Stimulated activated CD4-positive, alpha-beta T cell treated with anti-CD3 and anti-CD28 coated beads, Interleukin-1b, Interleukin-23, amount 100 ng/mL, for 24 hours (primary cell): ENCODE results near the gene AREL1.

Source experiments
- DNase-seq, 4 experiments: peaks; one replicate each; pipeline ENCODE4 v3.0.0-alpha.2; 2020; ENCODE audit warnings: low read depth in 4 of 4, low spot score in 1 of 4

Gene AREL1

DNA sequence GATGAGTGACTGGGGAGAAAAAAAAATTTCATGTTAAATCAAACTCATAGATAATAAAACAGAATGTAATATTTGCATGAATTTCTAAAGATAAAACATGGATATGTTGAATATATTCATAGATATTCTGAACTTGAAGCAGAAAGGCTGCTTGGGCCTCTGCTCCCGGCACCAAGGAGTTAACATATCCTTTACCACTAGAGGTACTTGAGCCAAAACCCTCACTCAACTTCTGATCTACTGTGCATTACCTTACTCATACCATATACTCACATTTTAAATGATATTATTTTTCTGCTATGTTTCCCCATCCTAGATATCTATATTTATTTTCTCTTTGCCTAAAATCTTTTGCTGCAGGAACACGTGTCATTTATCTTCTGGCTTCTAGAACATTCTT is 14.9 kb downstream of the AREL1 start:
- DNase-seq = no peak

DNA sequence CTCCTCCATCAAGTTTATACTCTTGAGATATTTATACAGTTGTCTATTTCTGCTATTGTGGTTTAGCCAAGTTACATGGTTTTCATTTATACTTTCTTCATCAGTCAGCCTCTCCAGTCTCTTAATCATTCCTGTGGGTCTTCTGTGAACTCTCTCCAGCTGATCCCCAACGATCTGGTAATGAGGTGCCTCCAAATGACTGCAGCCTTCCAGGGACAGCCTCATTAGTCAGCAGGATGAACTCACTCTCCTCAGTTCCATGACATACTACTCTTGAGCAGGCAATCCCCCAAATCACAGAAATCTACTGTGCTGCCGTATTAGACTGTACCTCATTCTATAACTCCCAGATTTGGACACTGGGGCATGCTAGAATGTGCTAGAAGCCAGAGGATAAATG is 15.3 kb downstream of the AREL1 start:
- no peak for DNase-seq

DNA sequence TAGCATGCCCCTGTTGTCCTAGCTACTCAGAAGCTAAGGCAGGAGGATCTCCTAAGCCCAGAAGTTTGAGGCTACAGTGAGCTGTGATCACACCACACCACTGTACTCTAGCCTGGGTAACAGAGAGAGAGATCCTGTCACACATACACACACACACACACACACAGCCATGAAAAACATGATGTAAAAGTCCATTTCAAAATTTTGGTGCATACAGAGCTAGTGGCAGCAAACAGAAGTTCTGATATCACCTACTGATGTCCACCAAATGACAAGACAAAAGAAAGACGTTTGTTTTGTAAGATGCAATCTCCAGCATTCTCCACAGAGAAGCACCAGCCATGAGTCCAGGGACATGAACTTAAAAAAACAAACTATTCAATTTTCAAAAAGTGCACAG is 15.9 kb downstream of the AREL1 start:
- DNase-seq = no peak

DNA sequence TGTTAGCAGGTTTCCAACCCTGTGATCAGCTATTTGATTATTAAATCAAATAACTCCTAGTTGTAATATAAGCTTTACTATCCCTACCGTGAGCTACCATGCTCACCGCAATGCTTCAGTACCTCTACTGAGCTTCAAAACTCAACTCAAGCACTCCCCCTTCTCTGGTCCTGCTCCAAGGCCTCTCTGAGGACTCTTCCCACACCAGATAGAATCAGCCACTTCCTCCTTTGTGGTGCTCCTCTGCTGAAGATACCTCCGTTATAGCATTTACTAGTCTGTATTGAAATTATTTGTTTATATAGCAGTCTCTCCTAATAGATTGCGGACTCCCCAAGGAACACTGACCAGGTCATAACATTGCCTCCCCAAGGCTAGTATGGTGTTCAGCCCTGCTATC is 17.5 kb downstream of the AREL1 start:
- DNase-seq = no peak

DNA sequence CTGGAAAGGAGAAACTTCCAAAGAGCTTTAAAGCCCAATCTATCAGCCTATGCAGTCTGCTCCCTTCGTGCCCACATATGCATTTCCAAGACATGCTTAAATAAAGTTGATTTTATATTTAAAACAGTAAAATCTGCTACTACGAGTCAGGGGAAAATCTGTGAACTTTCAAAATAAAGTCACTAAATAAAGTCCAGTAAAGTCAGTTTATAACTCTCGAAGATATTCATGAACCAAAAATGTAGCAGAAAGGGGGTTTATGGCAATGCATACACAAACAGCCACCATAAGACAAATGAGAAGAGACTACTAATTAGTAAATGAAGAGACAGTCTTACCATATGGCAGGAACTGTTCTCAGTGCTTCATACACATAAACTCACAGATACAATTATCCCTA is 19.7 kb downstream of the AREL1 start:
- DNase-seq = no peak

DNA sequence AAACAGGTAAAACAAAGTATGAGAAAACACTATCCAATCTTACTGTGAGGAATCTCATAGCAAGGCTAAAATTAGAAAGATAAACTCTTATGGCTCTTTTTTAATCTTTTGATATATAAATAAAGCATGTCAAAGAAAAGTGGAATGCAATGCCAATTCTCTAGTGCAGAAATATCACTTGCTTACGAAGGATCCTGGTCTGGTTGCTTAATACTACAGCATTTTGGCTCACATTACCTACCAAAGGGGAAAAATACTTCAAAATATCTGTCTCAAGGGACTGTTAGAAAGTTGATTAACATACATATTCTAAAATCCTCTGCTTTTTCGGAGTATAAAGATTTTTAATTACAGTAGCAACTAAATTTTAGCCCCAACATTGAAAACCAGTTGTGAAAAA is 21.4 kb downstream of the AREL1 start:
- DNase-seq = no peak

DNA sequence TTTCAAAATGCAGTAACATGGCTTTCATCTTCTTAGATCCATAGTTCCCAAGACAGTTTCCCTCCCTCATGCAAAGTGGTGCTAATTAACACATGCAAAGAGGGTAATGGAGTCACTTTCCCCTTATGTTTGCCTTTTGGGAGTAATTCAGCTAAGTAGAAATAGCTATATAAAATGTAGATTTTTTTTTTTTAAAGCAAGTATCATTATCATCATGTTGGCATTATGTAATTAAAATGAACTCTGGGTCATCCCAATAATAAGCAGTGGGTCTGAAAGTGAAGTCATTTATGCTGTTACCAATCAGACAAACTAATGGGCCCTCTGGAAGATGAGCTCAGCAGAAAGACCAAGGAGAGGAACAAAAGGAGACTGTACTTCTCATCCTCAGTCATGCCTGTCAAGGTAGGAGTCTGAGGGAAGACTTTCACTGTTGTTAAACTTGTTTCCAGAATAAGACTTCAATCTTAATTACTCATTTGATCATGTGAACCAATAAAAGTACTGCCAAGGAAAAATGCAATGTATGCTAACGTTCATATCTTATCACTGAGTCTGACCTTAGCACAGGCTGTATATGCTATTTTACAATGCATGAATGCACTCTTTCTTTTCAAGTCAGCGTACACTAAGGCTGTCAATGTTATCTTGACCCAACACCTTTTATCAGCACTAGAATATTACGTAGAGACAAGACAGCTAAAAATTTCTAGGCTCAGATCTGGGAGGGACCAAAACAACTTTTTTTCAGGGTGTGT is 26.8 kb downstream of the AREL1 start:
- no peak for DNase-seq

DNA sequence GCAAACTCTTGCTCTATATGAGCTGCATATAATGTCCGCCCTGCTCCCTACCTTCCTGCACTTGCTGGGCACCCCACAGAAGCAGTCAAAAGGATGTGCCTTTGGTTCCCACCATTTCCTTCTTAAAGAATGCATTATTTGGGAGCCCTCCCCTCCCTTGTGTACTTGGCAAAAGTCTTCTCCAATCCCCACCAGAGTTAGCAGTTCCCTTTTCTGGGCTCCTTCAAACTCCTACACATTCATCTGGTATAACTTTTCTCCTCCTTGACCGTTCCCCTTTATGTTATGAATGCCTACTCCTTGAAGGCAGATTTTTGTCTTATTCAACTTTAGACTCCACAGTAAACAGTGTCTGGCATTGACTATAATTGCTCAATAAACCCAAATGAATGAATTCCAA is 27.8 kb downstream of the AREL1 start:
- no peak for DNase-seq

DNA sequence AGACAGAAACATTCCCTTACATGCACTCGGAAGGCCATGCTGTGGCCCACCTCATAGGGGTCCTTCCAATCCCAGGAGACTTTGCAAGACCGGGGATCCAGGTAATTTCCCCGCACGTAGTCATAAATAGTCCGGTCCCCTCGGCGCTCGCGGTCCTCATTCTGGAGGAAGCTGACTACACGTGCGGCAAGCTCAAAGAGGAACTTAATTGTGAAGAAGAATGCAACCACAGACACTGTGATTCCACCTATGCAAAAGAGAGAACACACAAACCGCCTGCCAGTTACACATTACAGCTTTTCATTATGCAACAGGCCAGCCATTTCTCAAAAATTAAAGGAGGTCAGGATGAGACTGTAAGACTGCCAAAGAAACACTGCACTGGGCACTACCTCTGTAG is 28.4 kb downstream of the AREL1 start:
- DNase-seq = no peak

DNA sequence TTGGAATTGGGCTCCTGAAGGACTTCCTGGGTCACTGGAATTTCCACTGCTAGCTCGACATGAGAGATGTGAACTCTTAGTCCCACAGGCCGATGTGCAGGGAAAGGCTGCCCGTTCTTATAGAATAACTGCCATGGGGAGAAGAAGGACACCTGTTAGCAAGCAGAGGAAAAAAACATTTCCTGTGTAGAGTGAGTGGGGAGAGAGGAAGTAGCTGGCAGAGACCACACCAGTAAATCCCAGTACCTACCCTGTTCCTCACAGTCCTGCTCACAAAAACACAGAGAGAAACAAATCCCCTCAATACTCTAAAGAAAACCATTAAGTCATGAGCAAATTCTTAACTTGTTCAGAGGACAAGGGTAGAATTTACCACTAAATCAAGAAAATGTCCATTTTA is 29.5 kb downstream of the AREL1 start:
- DNase-seq = no peak

DNA sequence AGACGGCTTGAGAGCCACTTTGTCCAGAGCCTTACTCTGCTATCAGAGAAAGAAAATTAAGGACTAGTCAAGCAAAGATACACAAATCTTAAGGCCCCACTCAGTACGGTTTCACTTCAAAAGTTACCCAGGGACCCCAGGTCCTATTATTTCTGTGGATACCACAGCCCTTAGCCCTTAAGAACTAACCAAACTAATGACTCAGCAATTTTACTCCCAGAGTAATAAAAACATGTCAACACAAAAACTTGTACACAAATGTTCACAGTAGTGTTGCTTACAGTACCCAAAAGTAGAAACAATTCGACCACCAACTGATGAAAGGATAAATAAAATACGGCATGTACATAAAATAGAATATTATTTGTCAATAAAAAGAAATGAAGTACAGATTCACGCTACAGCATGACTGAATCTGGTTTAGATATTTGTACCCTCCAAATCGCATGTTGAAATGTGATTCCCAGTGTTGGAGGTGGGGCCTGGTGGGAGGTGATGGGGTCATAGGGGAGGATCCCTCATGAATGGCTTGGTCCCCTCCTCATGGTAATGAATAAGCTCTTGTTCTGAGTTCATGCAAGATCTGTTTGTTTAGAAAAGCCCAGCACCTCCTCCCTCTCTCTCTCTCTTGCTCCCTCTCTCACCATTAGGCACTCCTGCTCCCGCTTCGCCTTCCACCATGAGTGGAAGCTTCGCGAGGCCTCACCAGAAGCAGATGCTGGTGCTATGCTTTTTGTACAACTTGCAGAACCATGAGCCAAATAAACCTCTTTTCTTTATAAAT is 30.5 kb downstream of the AREL1 start:
- DNase-seq = no peak

DNA sequence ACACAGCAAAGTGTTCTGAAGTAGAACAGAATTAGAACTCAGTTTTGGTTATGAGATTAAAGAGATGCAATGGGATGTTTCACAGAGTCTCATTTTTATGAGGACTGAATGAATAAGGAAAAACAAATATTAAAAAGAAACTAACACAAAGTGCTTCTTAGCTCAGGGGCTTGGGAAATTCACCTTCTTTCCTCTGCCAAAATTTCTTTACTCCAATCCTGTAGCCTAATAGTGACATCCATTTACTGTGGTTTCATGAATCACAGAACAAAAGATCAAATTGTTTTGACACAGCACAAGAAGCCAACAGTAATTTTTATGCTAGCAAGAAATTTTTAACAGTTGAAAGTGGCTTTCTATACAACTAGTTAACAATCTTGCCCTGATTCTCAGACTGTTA is 37.7 kb downstream of the AREL1 start:
- DNase-seq = no peak

DNA sequence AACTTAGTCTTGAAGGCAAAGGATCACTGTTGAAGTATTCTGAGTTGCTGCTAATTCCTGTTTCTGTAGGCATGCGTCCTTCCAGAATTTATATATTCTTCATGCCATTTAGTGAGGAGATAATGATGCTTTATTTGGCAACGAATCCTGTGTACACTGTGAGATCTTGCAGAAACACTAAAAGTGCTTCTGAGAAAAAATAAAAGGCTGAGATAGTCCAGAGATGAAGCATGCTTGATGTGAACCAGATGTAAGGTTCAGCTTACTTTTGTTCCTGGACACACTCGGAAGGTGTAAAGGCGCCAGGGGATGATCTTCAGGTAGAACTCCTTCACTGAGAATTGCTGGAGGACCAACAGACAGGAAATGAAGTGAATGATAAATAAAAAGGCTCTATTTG is 39.1 kb downstream of the AREL1 start:
- no peak for DNase-seq

DNA sequence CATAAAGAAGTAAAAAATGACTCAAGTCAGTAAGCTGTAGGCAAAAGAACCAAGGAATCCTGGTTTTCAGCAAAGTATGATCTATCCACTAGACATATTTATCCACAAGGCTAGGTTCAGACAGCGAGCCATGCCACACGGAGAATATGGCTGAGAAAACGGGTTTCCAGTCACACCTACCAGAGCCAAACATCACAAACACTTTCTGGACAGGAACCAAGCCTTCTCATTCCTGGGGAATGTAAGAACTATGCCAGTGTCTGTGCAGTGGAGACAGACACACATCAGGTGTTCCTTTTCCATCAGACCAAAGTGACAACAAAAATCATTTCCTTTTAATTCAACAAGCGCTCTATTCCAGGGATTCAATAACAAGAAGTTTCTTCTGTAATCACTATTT is 41.1 kb downstream of the AREL1 start:
- no peak for DNase-seq

DNA sequence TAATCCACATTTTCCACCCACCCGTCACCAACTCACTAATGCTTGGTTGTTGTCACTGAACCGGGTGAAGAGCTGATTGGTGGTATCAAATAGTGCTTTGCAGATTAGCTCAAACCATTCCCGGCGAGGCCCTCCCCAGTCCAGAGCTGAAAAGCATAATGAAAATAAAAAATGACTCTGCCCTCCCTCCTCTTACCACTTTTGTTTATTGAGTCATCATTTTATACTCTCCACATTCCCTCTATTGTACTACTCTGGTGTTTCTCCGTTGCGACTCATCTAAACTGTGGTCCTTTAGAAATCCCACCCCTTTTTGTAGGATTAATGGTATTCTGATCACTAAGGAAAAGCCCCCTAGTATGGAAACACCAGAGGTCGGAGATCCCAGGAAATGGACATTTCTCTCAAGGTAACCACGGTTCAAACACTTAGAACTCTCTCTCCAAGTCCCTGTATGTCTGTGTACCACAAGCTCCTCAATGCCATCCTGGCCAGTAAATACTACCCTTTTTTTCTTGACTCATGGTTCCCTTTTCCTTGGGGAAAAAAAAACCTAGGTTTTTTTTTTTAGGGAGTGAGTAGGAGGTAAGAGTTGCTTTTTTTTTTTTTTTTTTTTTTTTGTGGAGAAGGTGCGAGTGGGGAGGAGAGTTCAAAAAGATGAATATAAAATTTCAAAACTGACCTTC is 42.0 kb downstream of the AREL1 start:
- no peak for DNase-seq

DNA sequence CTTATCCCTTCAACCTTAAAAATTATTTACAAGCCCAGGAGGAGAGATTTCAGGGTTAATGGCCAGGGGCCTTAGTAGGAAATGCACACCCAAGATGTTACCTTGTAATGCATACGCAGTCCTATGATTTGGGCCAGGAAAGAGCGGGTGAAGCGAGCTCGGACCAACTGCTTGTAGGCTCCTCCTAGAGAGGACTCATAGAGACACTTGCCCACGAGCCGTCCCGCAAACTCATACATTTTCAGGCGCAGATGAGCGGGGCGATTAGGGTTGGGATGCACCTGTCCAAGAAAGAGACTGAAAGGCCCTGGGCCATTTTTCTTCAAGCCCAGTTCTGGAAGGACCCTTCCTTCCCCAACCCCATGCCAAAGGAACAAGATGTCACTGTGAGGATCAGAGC is 43.0 kb downstream of the AREL1 start:
- no peak for DNase-seq

DNA sequence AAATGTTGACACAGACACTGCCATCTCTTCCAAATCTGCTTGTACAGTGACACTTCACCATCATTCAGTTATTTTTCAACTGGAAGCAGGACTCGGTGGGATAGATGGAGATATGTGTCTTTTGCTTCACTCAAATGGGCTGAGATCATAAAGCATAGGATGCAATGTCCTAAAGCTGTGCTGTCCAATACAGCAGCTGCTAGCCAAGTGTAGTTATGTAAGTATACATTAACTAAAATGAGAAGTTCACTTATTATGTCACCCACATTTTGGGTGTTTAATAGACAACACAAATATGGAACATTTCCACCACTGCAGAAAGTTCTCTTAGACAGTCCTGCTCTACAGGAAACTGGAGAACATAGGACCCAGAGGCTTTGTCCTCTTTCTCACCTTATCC is 43.6 kb downstream of the AREL1 start:
- DNase-seq = no peak

DNA sequence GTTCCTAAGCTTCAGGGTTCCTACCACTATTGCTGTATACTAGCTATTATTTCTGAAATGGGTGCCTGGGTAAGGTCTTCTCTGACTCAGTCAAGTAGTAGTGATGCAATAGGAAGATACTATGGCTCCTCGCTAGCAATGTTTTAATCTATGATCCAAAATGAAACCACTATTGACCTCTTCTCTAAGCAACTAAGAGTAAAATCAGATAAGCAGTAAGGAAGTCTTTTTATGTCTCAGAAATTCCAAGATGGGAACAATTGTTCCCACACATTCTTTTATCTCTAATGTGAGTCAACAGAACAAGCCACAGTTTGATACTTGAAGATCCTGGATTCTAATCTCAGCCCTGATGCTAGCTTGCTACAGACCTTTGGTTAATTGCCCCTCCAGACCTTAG is 45.1 kb downstream of the AREL1 start:
- DNase-seq = no peak

DNA sequence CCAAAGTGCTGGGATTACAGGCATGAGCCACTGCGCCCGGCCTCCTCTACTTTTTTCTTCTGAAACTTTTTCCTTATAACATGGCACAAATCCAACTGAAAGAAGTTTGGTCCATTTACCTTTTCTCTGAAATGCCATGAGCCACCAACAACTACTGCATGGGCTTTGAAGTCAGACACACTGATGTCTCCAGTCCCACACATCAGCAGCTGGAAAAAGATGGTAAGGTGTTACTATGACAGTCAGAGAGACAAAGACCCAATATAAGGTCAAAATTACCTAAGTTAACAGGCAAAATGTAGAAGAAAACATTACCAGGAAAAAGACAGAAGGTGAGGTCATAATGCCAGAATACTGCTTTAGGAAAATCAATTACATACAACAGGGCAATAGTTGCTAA is 48.2 kb downstream of the AREL1 start:
- DNase-seq = no peak

DNA sequence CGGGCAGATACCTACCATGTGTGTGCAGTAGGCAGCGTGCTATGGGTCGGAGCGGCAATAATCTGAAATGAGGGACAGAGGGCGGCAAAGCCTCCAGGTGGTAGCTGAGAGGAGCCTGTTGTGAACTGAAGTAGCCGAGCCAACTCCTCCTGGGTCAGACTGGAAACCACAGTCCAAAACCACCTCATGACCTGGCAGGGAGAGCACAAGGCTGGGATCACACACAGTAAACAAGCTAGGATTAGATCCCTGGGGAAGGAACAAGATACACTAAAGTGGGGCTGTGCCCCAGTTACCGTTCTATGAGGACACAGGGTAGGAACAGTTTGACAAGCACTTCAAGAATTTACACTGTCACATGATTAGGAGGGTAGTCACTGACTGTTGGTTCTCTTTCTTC is 49.0 kb downstream of the AREL1 start:
- DNase-seq = no peak

DNA sequence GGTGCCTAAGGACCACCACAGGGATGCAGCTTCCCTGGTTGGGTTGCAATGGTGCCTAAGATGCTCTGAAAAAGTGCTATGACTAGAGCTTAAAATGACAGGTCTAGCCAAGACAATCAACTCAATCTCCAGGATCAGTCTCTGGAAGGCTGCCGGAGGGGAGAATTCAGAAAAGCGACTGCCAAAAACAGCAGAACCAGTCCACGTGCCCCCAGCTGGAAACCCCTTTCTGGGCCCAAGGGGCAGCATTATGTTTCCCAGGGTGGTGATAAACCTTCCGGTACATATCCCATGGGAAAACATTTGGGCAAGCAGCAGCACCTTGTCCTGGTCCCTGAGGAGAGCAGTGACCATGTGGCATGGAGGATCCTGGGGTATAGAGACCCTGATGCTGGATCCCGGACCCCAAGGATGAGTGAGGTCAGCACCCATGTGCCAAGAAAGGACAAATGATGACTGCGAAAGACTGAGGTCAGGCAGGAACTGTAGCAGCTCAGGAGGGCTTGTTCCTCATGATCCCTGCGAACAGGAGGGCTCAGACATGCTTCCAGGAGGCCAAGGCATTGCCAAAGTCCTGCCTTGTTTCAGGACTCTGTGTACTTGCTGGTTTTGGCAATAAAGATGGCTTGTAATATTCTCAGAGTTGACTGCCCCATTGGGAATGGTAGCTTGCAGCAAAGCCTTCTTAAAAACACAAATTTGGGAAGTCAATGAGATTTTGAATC is 51.0 kb downstream of the AREL1 start:
- DNase-seq = no peak

DNA sequence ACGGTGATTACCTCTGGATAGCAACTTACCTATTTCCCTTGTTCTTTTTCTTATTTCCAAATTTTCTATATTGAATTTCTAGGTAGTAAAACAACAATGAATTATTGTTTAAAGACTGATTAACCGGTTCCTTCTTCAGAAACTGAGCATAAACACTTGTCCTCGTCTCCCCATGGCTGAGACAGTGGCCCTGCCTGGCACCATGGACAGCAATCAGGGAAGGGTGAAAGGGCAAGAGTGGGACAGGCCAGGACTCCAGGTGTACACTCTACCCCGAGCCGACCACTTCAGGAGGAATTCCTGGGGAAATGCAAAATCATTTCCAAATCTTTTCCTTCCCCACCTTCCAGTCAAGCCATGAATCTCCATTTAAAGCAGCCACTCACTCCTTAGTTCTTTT is 52.0 kb downstream of the AREL1 start:
- no peak for DNase-seq
